GM23338 (cell line): ENCODE results near the gene HCRTR1. TPM values are rescaled to one million over a fixed set of nuclear protein-coding genes. Genes with fewer than 3 reads are reported as not detected.

ENCODE experiments used
- ATAC-seq: fragments of 200-7000 bp; cut with Tn5 transposase; 3 replicates; pipeline ENCODE4 v1.9.1; 2020
- DNase-seq: peaks from one replicate; pipeline ENCODE4 v3.0.0-alpha.2; 2015; ENCODE audit warnings: low spot score
- H2AFZ ChIP-seq: fragments of 200-600 bp; sonication (generic); 2 replicates; pipeline ENCODE4 v1.8.0; 2016; ENCODE audit warnings: antibody characterized with exemption, mild to moderate bottlenecking, moderate library complexity
- H3F3A ChIP-seq: fragments of 200-600 bp; sonication (generic); replicated peaks from 2 replicates; pipeline ENCODE4 v1.8.0; 2017; ENCODE audit warnings: antibody characterized with exemption, mixed run types, low read depth
- H3K27ac ChIP-seq: fragments of 200-600 bp; sonication (generic); 2 replicates; pipeline ENCODE4 v1.6.1; 2016; ENCODE audit warnings: low read depth
- H3K27me3 ChIP-seq: fragments of 200-600 bp; sonication (generic); 2 replicates; pipeline ENCODE4 v1.8.0; 2016; ENCODE audit warnings: mild to moderate bottlenecking, mixed run types, moderate library complexity; ENCODE audit not compliant: insufficient read depth
- H3K36me3 ChIP-seq: fragments of 200-600 bp; sonication (generic); 2 replicates; pipeline ENCODE4 v1.8.0; 2016; ENCODE audit warnings: mild to moderate bottlenecking; ENCODE audit not compliant: insufficient read depth
- H3K4me1 ChIP-seq: fragments of 200-600 bp; sonication (generic); 2 replicates; pipeline ENCODE4 v1.8.0; 2016; ENCODE audit warnings: mild to moderate bottlenecking, moderate library complexity; ENCODE audit not compliant: insufficient read depth
- H3K4me2 ChIP-seq: fragments of 200-600 bp; sonication (generic); 2 replicates; pipeline ENCODE4 v1.7.1; 2017; ENCODE audit warnings: mixed run types
- H3K4me3 ChIP-seq: fragments of 200-600 bp; sonication (generic); 2 replicates; pipeline ENCODE4 v1.6.1; 2016; ENCODE audit warnings: mixed run types
- H3K79me2 ChIP-seq: fragments of 200-600 bp; sonication (generic); replicated peaks from 2 replicates; pipeline ENCODE4 v1.8.0; 2017; ENCODE audit warnings: mild to moderate bottlenecking; ENCODE audit not compliant: insufficient read depth
- H3K9me2 ChIP-seq: fragments of 200-600 bp; sonication (generic); 2 replicates; pipeline ENCODE4 v1.8.0; 2017; ENCODE audit not compliant: insufficient read depth
- H4K20me1 ChIP-seq: fragments of 200-600 bp; sonication (generic); replicated peaks from 2 replicates; pipeline ENCODE4 v1.8.0; 2017; ENCODE audit warnings: mild to moderate bottlenecking; ENCODE audit not compliant: insufficient read depth
- H3K27ac Mint-ChIP-seq: 2 replicates; pipeline ENCODE4 v1.8.0; 2020; ENCODE audit warnings: inconsistent platforms, mild to moderate bottlenecking, moderate library complexity, mixed read lengths
- H3K27me3 Mint-ChIP-seq: 3 replicates; pipeline ENCODE4 v1.8.0; 2022; ENCODE audit warnings: low read depth, mild to moderate bottlenecking, moderate library complexity, mixed read lengths, inconsistent platforms; ENCODE audit not compliant: insufficient read depth, poor library complexity
- H3K36me3 Mint-ChIP-seq: 3 replicates; pipeline ENCODE4 v1.8.0; 2021; ENCODE audit warnings: low read depth, mild to moderate bottlenecking, inconsistent platforms, moderate library complexity, mixed read lengths
- H3K4me1 Mint-ChIP-seq: 3 replicates; pipeline ENCODE4 v1.8.0; 2020; ENCODE audit warnings: mild to moderate bottlenecking, inconsistent platforms, mixed read lengths
- H3K4me3 Mint-ChIP-seq: 3 replicates; pipeline ENCODE4 v1.8.0; 2021; ENCODE audit warnings: moderate library complexity, mild to moderate bottlenecking, inconsistent platforms, mixed read lengths
- H3K9me3 Mint-ChIP-seq: 3 replicates; pipeline ENCODE4 v1.8.0; 2020; ENCODE audit warnings: moderate library complexity, mild to moderate bottlenecking, inconsistent platforms, mixed read lengths
- EZH2 ChIP-seq: fragments of 200-600 bp; sonication (generic); IDR thresholded peaks from one replicate; pipeline ENCODE4 v1.8.0; 2017; ENCODE audit warnings: antibody characterized with exemption, mild to moderate bottlenecking, low read depth; ENCODE audit not compliant: unreplicated experiment
- JUNB ChIP-seq: IDR thresholded peaks from one replicate; pipeline ENCODE4 v1.6.1; 2016; ENCODE audit warnings: antibody characterized with exemption; ENCODE audit not compliant: unreplicated experiment
- NANOG ChIP-seq: IDR thresholded peaks from 2 replicates; pipeline ENCODE4 v1.6.1; 2016; ENCODE audit warnings: antibody characterized with exemption, borderline replicate concordance
- POLR2AphosphoS5 ChIP-seq: IDR thresholded peaks from 2 replicates; pipeline ENCODE4 v1.6.1; 2016; ENCODE audit warnings: antibody characterized with exemption, low read depth
- REST ChIP-seq: IDR thresholded peaks from one replicate; pipeline ENCODE4 v1.6.1; 2018; ENCODE audit warnings: antibody characterized with exemption; ENCODE audit not compliant: unreplicated experiment
- STAT1 ChIP-seq: IDR thresholded peaks from one replicate; pipeline ENCODE4 v1.6.1; 2016; ENCODE audit warnings: antibody characterized with exemption; ENCODE audit not compliant: unreplicated experiment
- ZNF331 ChIP-seq: fragments of 250-450 bp; sonication (Bioruptor Pico); IDR thresholded peaks from 2 replicates; pipeline ENCODE4 v1.5.0; 2020; ENCODE audit warnings: low read depth, mild to moderate bottlenecking, moderate library complexity
- ZNF462 ChIP-seq: fragments of 250-450 bp; sonication (Bioruptor Pico); IDR thresholded peaks from 2 replicates; pipeline ENCODE4 v1.5.0; 2020; ENCODE audit warnings: mild to moderate bottlenecking, moderate library complexity
- polyA plus RNA-seq: library from polyadenylated mRNA; unstranded; fragments of >200 nt; fragmentation: Nextera tagmentation; extraction: Ambion mirVana; gene quantifications from 2 replicates; pipeline ENCODE4 v1.2.1, GENCODE V29; 2016
- total RNA-seq: library from RNA; depleted of rRNA; stranded (reverse); fragments of >200 nt; shearing (Covaris generic); gene quantifications from 2 replicates; pipeline ENCODE4 v1.2.3, GENCODE V29; 2014

The HCRTR1 gene
- total and polyA plus RNA-seq, 2 experiments from 2014 or later: 0.15 to 1.0 TPM

GRCh38 chr1:31632649-31633048 lies 15.2 kb downstream of the HCRTR1 start:
- ATAC-seq: no peak

More at GRCh38 chr1:31632649-31633048, 15.2 kb downstream of the HCRTR1 start:
- no peaks in the 10 kb centered on the region for H3K9me3 Mint-ChIP-seq
- H3K4me2 ChIP-seq: no peak overlapping the region
- H3F3A ChIP-seq: no peaks in the 10 kb centered on the region
- 0 out of 2 replicates have a peak, but pooled peaks cover 4% of the 10 kb centered on the region for H3K36me3 ChIP-seq
- no peaks in the 10 kb centered on the region for H3K4me1 ChIP-seq
- H3K4me3 Mint-ChIP-seq: no peak overlapping the region
- H3K27ac ChIP-seq: no peak overlapping the region
- no peaks in the 10 kb centered on the region; the same call in none of the 2 replicates for H4K20me1 ChIP-seq
- no peak overlapping the region for H2AFZ ChIP-seq
- no peak overlapping the region for H3K4me3 ChIP-seq
- peaks cover 3% of the 10 kb centered on the region for H3K27me3 Mint-ChIP-seq
- no peak for DNase-seq
- peaks cover 20% of the 10 kb centered on the region for H3K36me3 Mint-ChIP-seq
- peaks cover 20% of the 10 kb centered on the region for H3K79me2 ChIP-seq
- H3K4me1 Mint-ChIP-seq: no peaks in the 10 kb centered on the region
- H3K27ac Mint-ChIP-seq: no peak overlapping the region
- no peak for TF ChIP-seq STAT1
- no peak for TF ChIP-seq JUNB
- no peak for TF ChIP-seq ZNF331
- TF ChIP-seq NANOG: no peak
- no peak for TF ChIP-seq ZNF462
- no peak for TF ChIP-seq POLR2AphosphoS5
- TF ChIP-seq REST: no peak
- TF ChIP-seq EZH2: no peak
- no peaks in the 10 kb centered on the region for H3K9me2 ChIP-seq
- no peaks in the 10 kb centered on the region for H3K27me3 ChIP-seq
